Loucy (cell line): Measurements from ENCODE around the gene PIK3CG.
"Not testable (repeated sequence)": the region's sequence is repeated elsewhere in the genome, so short reads cannot be mapped to it uniquely, and the experiment has no call there.

Experiments
- H2AFZ ChIP-seq: fragments of 200-600 bp; sonication (generic); 2 replicates; pipeline ENCODE4 v1.6.0; 2016; ENCODE audit warnings: antibody characterized with exemption, mild to moderate bottlenecking, low read length, moderate library complexity
- H3F3A ChIP-seq: fragments of 200-600 bp; 2 replicates; pipeline ENCODE4 v1.6.0; 2016; ENCODE audit warnings: antibody characterized with exemption, low read depth, mild to moderate bottlenecking
- H3K27me3 ChIP-seq: fragments of 200-600 bp; sonication (generic); 2 replicates; pipeline ENCODE4 v1.6.1; 2014; ENCODE audit warnings: low read length, mild to moderate bottlenecking; ENCODE audit not compliant: insufficient read depth, poor library complexity, severe bottlenecking
- H3K36me3 ChIP-seq: fragments of 200-600 bp; sonication (generic); 2 replicates; pipeline ENCODE4 v1.6.1; 2016; ENCODE audit warnings: low read length; ENCODE audit not compliant: insufficient read depth
- H3K4me1 ChIP-seq: fragments of 200-600 bp; sonication (generic); 2 replicates; pipeline ENCODE4 v1.5.1; 2014; ENCODE audit warnings: low read length, mild to moderate bottlenecking; ENCODE audit not compliant: insufficient read depth, poor library complexity, severe bottlenecking
- H3K4me2 ChIP-seq: fragments of 200-600 bp; sonication (generic); 2 replicates; pipeline ENCODE4 v1.6.0; 2014; ENCODE audit warnings: antibody characterized with exemption, low read length, low read depth, mild to moderate bottlenecking; ENCODE audit not compliant: poor library complexity, severe bottlenecking
- H3K4me3 ChIP-seq: fragments of 200-600 bp; sonication (generic); 2 replicates; pipeline ENCODE4 v1.5.1; 2014; ENCODE audit warnings: low read length, mild to moderate bottlenecking, mixed read lengths; ENCODE audit not compliant: poor library complexity, severe bottlenecking
- H3K79me2 ChIP-seq: fragments of 200-600 bp; sonication (generic); 2 replicates; pipeline ENCODE4 v1.6.1; 2014; ENCODE audit warnings: low read length; ENCODE audit not compliant: insufficient read depth
- H3K9ac ChIP-seq: fragments of 200-600 bp; sonication (generic); 2 replicates; pipeline ENCODE4 v1.6.0; 2014; ENCODE audit warnings: mild to moderate bottlenecking, low read depth, low read length, moderate library complexity; ENCODE audit not compliant: poor library complexity, severe bottlenecking
- H3K9me2 ChIP-seq: fragments of 200-600 bp; sonication (generic); replicated peaks from 2 replicates; pipeline ENCODE4 v1.6.1; 2016; ENCODE audit warnings: low read depth, low read length, mixed read lengths
- H3K9me3 ChIP-seq: fragments of 200-600 bp; sonication (generic); 2 replicates; pipeline ENCODE4 v1.6.1; 2014; ENCODE audit warnings: mild to moderate bottlenecking, antibody characterized with exemption, low read length, low read depth; ENCODE audit not compliant: insufficient read depth
- H4K20me1 ChIP-seq: fragments of 200-600 bp; sonication (generic); 2 replicates; pipeline ENCODE4 v1.6.0; 2014; ENCODE audit warnings: antibody characterized with exemption, low read length, mild to moderate bottlenecking; ENCODE audit not compliant: insufficient read depth, poor library complexity, severe bottlenecking
- EZH2phosphoT487 ChIP-seq: fragments of 200-600 bp; IDR thresholded peaks from 2 replicates; pipeline ENCODE4 v1.6.1; 2018; ENCODE audit warnings: antibody characterized with exemption, mild to moderate bottlenecking, moderate library complexity, borderline replicate concordance
- TF ChIP-seq, protein P1 (sequence below): fragments of 200-600 bp; sonication (generic); conservative IDR thresholded peaks from 2 replicates; pipeline ENCODE4 v1.5.1; 2014; ENCODE audit warnings: mild to moderate bottlenecking, antibody characterized with exemption, low read length

Gene PIK3CG

GRCh38 chr7:106824458-106824857, 40.6 kb upstream of the PIK3CG start:
- Histone ChIP-seq H4K20me1 (no peaks in the 10 kb centered on the region), H3K9ac (no peak overlapping the region), H3K4me3 (no peak overlapping the region), H3K36me3 (no peaks in the 10 kb centered on the region), H3K9me3 (no peaks in the 10 kb centered on the region), H3K4me1 (no peaks in the 10 kb centered on the region), H2AFZ (no peak overlapping the region), H3K79me2 (no peaks in the 10 kb centered on the region), H3K9me2 (no peaks in the 10 kb centered on the region), H3K27me3 (no peaks in the 10 kb centered on the region), H3K4me2 (no peak overlapping the region), H3F3A (no peaks in the 10 kb centered on the region)
- no peak for TF ChIP-seq EZH2phosphoT487
- TF ChIP-seq, protein P1, sequence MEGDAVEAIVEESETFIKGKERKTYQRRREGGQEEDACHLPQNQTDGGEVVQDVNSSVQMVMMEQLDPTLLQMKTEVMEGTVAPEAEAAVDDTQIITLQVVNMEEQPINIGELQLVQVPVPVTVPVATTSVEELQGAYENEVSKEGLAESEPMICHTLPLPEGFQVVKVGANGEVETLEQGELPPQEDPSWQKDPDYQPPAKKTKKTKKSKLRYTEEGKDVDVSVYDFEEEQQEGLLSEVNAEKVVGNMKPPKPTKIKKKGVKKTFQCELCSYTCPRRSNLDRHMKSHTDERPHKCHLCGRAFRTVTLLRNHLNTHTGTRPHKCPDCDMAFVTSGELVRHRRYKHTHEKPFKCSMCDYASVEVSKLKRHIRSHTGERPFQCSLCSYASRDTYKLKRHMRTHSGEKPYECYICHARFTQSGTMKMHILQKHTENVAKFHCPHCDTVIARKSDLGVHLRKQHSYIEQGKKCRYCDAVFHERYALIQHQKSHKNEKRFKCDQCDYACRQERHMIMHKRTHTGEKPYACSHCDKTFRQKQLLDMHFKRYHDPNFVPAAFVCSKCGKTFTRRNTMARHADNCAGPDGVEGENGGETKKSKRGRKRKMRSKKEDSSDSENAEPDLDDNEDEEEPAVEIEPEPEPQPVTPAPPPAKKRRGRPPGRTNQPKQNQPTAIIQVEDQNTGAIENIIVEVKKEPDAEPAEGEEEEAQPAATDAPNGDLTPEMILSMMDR: no peak

GRCh38 chr7:106827626-106828025, 37.5 kb upstream of the PIK3CG start:
- Histone ChIP-seq H3K79me2 (no peaks in the 10 kb centered on the region), H3K9ac (no peak overlapping the region), H3K4me1 (no peaks in the 10 kb centered on the region), H4K20me1 (no peaks in the 10 kb centered on the region), H3K27me3 (no peaks in the 10 kb centered on the region), H2AFZ (no peak overlapping the region), H3K36me3 (no peaks in the 10 kb centered on the region), H3F3A (no peaks in the 10 kb centered on the region), H3K9me3 (no peaks in the 10 kb centered on the region), H3K4me3 (no peak overlapping the region), H3K9me2 (no peaks in the 10 kb centered on the region), H3K4me2 (no peak overlapping the region)
- no peak for TF ChIP-seq EZH2phosphoT487
- TF ChIP-seq, protein P1: no peak

- Histone ChIP-seq H3K4me3 (no peak overlapping the region), H3K9me3 (no peaks in the 10 kb centered on the region), H3F3A (no peaks in the 10 kb centered on the region), H3K4me2 (no peak overlapping the region), H3K79me2 (no peaks in the 10 kb centered on the region), H3K4me1 (no peaks in the 10 kb centered on the region), H2AFZ (no peak overlapping the region), H3K36me3 (no peaks in the 10 kb centered on the region), H3K9me2 (no peaks in the 10 kb centered on the region), H3K9ac (no peak overlapping the region), H4K20me1 (no peaks in the 10 kb centered on the region), H3K27me3 (no peaks in the 10 kb centered on the region)
- TF ChIP-seq, protein P1: no peak
- no peak for TF ChIP-seq EZH2phosphoT487
Measured at GRCh38 chr7:106829496-106829895, 35.6 kb upstream of the PIK3CG start.

- not testable (repeated sequence) for H3F3A ChIP-seq, H3K4me3 ChIP-seq, H2AFZ ChIP-seq, H3K4me2 ChIP-seq, H3K9me2 ChIP-seq, H3K36me3 ChIP-seq, H3K9ac ChIP-seq, H4K20me1 ChIP-seq, H3K9me3 ChIP-seq, H3K4me1 ChIP-seq, H3K27me3 ChIP-seq, H3K79me2 ChIP-seq
Measured at GRCh38 chr7:106830896-106831295, 34.2 kb upstream of the PIK3CG start.
